ENCODE data around the gene GPR161.

GRCh38 chr1:168134642-168135041, 2.1 kb downstream of the GPR161 start:
- no peak for TF ChIP-seq EP300 (IDR thresholded peaks at IDR 0.05)
- TF ChIP-seq CTCF (IDR thresholded peaks at IDR 0.05) = no peak
- no peak for TF ChIP-seq POLR2A (IDR thresholded peaks at IDR 0.05)
- no peak for TF ChIP-seq POLR2AphosphoS5 (IDR thresholded peaks at IDR 0.05)
